ENCODE measurements around the gene BACH2. TPM values are rescaled to one million over a fixed set of nuclear protein-coding genes. Genes with fewer than 3 reads are reported as not detected.
A peak's percentile ranks its signal among the peaks of the same experiment; 100 is the strongest.

The BACH2 gene
- total and polyA plus RNA-seq, 8 donors = 0.19 to 10.8 (median 1.4) TPM; not detected in 1

GRCh38 chr6:90028066-90028778 is 268.4 kb downstream of the BACH2 start:
- H3K4me1 ChIP-seq = no peaks in the 10 kb centered on the region
- 83 to 91% (median 86%) methylated on average over 7 of the region's 7 CpGs for WGBS, 5 donors
- intact Hi-C loops (cut with DNase I; ENCODE audit: low total_unique reads) = no loop called here
- H3K27me3 ChIP-seq = no peaks in the 10 kb centered on the region
- no peaks in the 10 kb centered on the region for H3K9me3 ChIP-seq
- DNase-seq = no peak
- no peak overlapping the region for H3K27ac ChIP-seq
- no peak for TF ChIP-seq EP300 (IDR thresholded peaks at IDR 0.05)
- no peak for TF ChIP-seq POLR2A (IDR thresholded peaks at IDR 0.05)
- TF ChIP-seq POLR2AphosphoS5 (IDR thresholded peaks at IDR 0.05) = no peak
- TF ChIP-seq, protein P1, sequence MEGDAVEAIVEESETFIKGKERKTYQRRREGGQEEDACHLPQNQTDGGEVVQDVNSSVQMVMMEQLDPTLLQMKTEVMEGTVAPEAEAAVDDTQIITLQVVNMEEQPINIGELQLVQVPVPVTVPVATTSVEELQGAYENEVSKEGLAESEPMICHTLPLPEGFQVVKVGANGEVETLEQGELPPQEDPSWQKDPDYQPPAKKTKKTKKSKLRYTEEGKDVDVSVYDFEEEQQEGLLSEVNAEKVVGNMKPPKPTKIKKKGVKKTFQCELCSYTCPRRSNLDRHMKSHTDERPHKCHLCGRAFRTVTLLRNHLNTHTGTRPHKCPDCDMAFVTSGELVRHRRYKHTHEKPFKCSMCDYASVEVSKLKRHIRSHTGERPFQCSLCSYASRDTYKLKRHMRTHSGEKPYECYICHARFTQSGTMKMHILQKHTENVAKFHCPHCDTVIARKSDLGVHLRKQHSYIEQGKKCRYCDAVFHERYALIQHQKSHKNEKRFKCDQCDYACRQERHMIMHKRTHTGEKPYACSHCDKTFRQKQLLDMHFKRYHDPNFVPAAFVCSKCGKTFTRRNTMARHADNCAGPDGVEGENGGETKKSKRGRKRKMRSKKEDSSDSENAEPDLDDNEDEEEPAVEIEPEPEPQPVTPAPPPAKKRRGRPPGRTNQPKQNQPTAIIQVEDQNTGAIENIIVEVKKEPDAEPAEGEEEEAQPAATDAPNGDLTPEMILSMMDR (IDR thresholded peaks at IDR 0.05) = no peak
- no peaks in the 10 kb centered on the region for H3K36me3 ChIP-seq
- no peak overlapping the region for H3K4me3 ChIP-seq

DNA sequence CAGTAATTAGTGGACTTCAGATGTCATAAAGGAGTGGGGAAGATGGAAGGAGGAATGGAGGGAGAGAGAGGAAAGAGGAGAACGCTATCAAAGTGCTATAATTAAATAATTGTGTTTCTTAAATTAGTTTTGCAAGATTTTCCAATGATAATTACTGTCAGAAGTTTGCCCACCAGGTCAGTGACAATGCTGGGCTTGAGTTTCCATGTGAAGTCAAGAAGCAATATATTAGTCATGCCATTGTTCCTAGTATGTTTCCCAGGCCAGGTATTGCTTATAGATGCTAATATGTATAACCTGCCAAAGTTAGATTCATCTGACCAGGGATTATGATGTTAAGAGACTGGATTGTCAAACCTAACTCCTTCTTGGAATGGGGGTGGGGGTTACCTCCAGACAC is 270.4 kb downstream of the BACH2 start:
- Histone ChIP-seq H3K36me3 (no peaks in the 10 kb centered on the region), H3K4me3 (no peak overlapping the region), H3K27me3 (no peaks in the 10 kb centered on the region), H3K27ac (no peak overlapping the region), H3K9me3 (no peaks in the 10 kb centered on the region), H3K4me1 (no peaks in the 10 kb centered on the region)
- no peak for TF ChIP-seq EP300 (IDR thresholded peaks at IDR 0.05)
- TF ChIP-seq POLR2A (IDR thresholded peaks at IDR 0.05) = no peak
- TF ChIP-seq, protein P1 (IDR thresholded peaks at IDR 0.05) = no peak
- no peak for TF ChIP-seq POLR2AphosphoS5 (IDR thresholded peaks at IDR 0.05)
- DNase-seq = no peak
- WGBS, 5 donors = 81 to 95% (median 85%) methylated on average over 1 of the region's 1 CpG
- intact Hi-C loops (cut with DNase I; ENCODE audit: low total_unique reads) = no loop called here

DNA sequence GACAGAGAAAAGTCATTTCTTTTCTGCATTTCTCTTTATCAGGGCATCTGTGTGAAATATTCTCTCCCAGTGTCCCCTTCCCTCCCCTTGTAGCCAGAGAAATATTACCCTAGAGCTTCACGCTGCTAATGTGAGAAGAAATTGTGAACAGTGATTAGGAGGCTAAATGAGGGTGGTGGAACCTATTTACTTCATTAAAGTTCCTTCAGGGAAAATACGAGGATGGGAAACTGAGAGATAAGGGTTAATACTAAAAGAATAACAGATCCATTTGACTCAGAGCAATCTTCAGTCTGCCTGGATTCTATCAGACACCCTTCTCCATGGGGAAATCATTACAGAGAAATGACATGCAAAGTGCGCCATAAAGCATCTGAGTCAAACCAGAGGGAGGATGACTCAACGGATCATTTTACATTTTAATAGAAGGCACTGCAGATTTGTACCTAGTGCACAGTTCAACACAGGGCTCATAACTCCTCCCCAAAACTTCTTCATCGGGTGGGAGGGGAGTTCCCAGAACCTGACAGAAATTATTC is 271.1 kb downstream of the BACH2 start:
- TF ChIP-seq, protein P1 (IDR thresholded peaks at IDR 0.05) = no peak
- TF ChIP-seq POLR2A (IDR thresholded peaks at IDR 0.05) (no peak), EP300 (IDR thresholded peaks at IDR 0.05) (no peak), POLR2AphosphoS5 (IDR thresholded peaks at IDR 0.05) (no peak)
- WGBS, 5 donors = 53 to 78% (median 73%) methylated on average over 5 of the region's 5 CpGs
- intact Hi-C loops (cut with DNase I; ENCODE audit: low total_unique reads) = no loop called here

DNA sequence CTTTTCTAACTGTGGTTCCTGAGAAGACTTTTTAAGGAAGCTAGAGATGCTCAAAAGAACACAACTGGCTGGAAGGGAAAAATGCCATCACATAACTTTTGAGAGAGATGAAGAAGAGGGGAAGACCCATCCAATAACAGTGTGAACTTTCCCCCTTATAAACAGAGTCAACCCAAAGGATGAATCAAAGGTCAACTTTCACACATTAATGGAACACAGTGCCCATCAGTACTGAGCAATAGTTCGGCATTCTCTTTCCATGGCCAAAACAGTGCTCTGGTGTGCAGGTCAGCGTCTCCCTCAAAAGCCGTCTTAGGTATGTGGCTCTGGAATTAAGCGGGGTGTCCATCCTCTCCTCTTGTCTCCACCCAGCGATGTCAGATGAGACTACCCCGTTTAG is 272.0 kb downstream of the BACH2 start:
- Histone ChIP-seq H3K9me3 (no peaks in the 10 kb centered on the region), H3K4me3 (no peak overlapping the region), H3K27ac (no peak overlapping the region), H3K36me3 (no peaks in the 10 kb centered on the region), H3K27me3 (no peaks in the 10 kb centered on the region), H3K4me1 (no peaks in the 10 kb centered on the region)
- DNase-seq = no peak
- 90 to 97% (median 96%) methylated on average over 6 of the region's 6 CpGs for WGBS, 5 donors
- TF ChIP-seq POLR2AphosphoS5 (IDR thresholded peaks at IDR 0.05) = no peak
- TF ChIP-seq POLR2A (IDR thresholded peaks at IDR 0.05) = no peak
- TF ChIP-seq, protein P1 (IDR thresholded peaks at IDR 0.05) = no peak
- no peak for TF ChIP-seq EP300 (IDR thresholded peaks at IDR 0.05)
- intact Hi-C loops (cut with DNase I; ENCODE audit: low total_unique reads) = no loop called here

More for the DNA sequence above, 271.1 kb downstream of the BACH2 start:
- H3K27ac ChIP-seq = no peak overlapping the region
- no peak overlapping the region for H3K4me3 ChIP-seq
- H3K4me1 ChIP-seq = no peaks in the 10 kb centered on the region
- no peaks in the 10 kb centered on the region for H3K27me3 ChIP-seq
- DNase-seq = peak in 1 of 2 donors; percentile 53
- no peaks in the 10 kb centered on the region for H3K36me3 ChIP-seq
- no peaks in the 10 kb centered on the region for H3K9me3 ChIP-seq

Data from stomach (tissue), 9 donors.